H9 (cell line): ENCODE data around the gene GPR34. TPM values are rescaled to one million over a fixed set of nuclear protein-coding genes. Genes with fewer than 3 reads are reported as not detected.

Experiments used
- DNase-seq: peaks from one replicate; pipeline ENCODE4 v3.0.0-alpha.2; 2017
- H2AFZ ChIP-seq: one replicate; pipeline ENCODE4 v1.6.1; 2013; ENCODE audit warnings: mild to moderate bottlenecking, low read length, control low read depth, moderate library complexity
- H2AK5ac ChIP-seq: 2 replicates; pipeline ENCODE4 v1.6.1; 2013; ENCODE audit warnings: low read length, control low read depth, mixed read lengths; ENCODE audit not compliant: insufficient read length
- H2BK120ac ChIP-seq: one replicate; pipeline ENCODE4 v1.6.1; 2013; ENCODE audit warnings: low read depth, mild to moderate bottlenecking, low read length, control low read depth, inconsistent platforms; ENCODE audit not compliant: poor library complexity, severe bottlenecking
- H2BK12ac ChIP-seq: 2 replicates; pipeline ENCODE4 v1.6.1; 2013; ENCODE audit warnings: low read length, control low read depth, mixed read lengths, low read depth; ENCODE audit not compliant: insufficient read length
- H2BK15ac ChIP-seq: 2 replicates; pipeline ENCODE4 v1.6.1; 2013; ENCODE audit warnings: low read depth, low read length, control low read depth
- H2BK20ac ChIP-seq: one replicate; pipeline ENCODE4 v1.6.1; 2013; ENCODE audit warnings: low read depth, mild to moderate bottlenecking, low read length, control low read depth, inconsistent platforms; ENCODE audit not compliant: poor library complexity, severe bottlenecking
- H2BK5ac ChIP-seq: 2 replicates; pipeline ENCODE4 v1.6.1; 2013; ENCODE audit warnings: low read length, control low read depth, mixed read lengths; ENCODE audit not compliant: insufficient read length
- H3K14ac ChIP-seq: 2 replicates; pipeline ENCODE4 v1.6.1; 2013; ENCODE audit warnings: low read length, control low read depth; ENCODE audit not compliant: insufficient read depth
- H3K18ac ChIP-seq: 2 replicates; pipeline ENCODE4 v1.6.1; 2013; ENCODE audit warnings: low read depth, mild to moderate bottlenecking, mixed read lengths, low read length, control low read depth; ENCODE audit not compliant: insufficient read length
- H3K23ac ChIP-seq: 2 replicates; pipeline ENCODE4 v1.6.1; 2013; ENCODE audit warnings: low read length, control low read depth, mixed read lengths, low read depth; ENCODE audit not compliant: insufficient read length
- H3K23me2 ChIP-seq: 2 replicates; pipeline ENCODE4 v1.6.1; 2013; ENCODE audit warnings: low read depth, mild to moderate bottlenecking, mixed read lengths, low read length, control low read depth; ENCODE audit not compliant: insufficient read length, poor library complexity, severe bottlenecking
- H3K27ac ChIP-seq: 2 replicates; pipeline ENCODE4 v1.5.1; 2013; ENCODE audit warnings: low read length, control low read depth, mixed read lengths, low read depth; ENCODE audit not compliant: insufficient read length
- H3K27me3 ChIP-seq: 2 replicates; pipeline ENCODE4 v1.6.1; 2013; ENCODE audit warnings: low read length, control low read depth, inconsistent platforms; ENCODE audit not compliant: insufficient read depth
- H3K4ac ChIP-seq: 2 replicates; pipeline ENCODE4 v1.6.1; 2013; ENCODE audit warnings: low read depth, mild to moderate bottlenecking, control low read depth, inconsistent platforms, low read length, moderate library complexity
- H3K4me1 ChIP-seq: 2 replicates; pipeline ENCODE4 v1.6.1; 2013; ENCODE audit warnings: low read length, control low read depth, inconsistent platforms; ENCODE audit not compliant: insufficient read depth
- H3K4me2 ChIP-seq: 2 replicates; pipeline ENCODE4 v1.6.1; 2013; ENCODE audit warnings: low read length, control low read depth, mixed read lengths; ENCODE audit not compliant: insufficient read length, insufficient read depth
- H3K56ac ChIP-seq: 2 replicates; pipeline ENCODE4 v1.6.1; 2013; ENCODE audit warnings: low read depth, mild to moderate bottlenecking, mixed read lengths, low read length, control low read depth; ENCODE audit not compliant: insufficient read length
- H3K79me1 ChIP-seq: 2 replicates; pipeline ENCODE4 v1.6.1; 2013; ENCODE audit warnings: low read depth, mild to moderate bottlenecking, moderate library complexity, low read length, control low read depth, inconsistent platforms; ENCODE audit not compliant: insufficient read depth, poor library complexity, severe bottlenecking
- H3K79me2 ChIP-seq: 2 replicates; pipeline ENCODE4 v1.6.1; 2013; ENCODE audit warnings: low read length, control low read depth, inconsistent platforms; ENCODE audit not compliant: insufficient read depth
- H3K9ac ChIP-seq: 2 replicates; pipeline ENCODE4 v1.6.1; 2013; ENCODE audit warnings: low read length, control low read depth, mixed read lengths; ENCODE audit not compliant: insufficient read length; ENCODE audit errors: extremely low read depth
- H3K9me3 ChIP-seq: one replicate; pipeline ENCODE4 v1.6.1; 2013; ENCODE audit warnings: low read depth, low read length, inconsistent platforms; ENCODE audit not compliant: control insufficient read depth
- H3T11ph ChIP-seq: one replicate; pipeline ENCODE4 v1.6.1; 2013; ENCODE audit warnings: mild to moderate bottlenecking, low read length, control low read depth, inconsistent platforms
- H4K20me1 ChIP-seq: one replicate; pipeline ENCODE4 v1.6.1; 2013; ENCODE audit not compliant: control insufficient read depth, insufficient read length, insufficient read depth
- H4K5ac ChIP-seq: 2 replicates; pipeline ENCODE4 v1.6.1; 2013; ENCODE audit warnings: low read depth, mild to moderate bottlenecking, mixed read lengths, low read length, control low read depth; ENCODE audit not compliant: insufficient read length
- H4K8ac ChIP-seq: replicated peaks from 2 replicates; pipeline ENCODE4 v1.6.1; 2013; ENCODE audit warnings: low read length, control low read depth, mixed read lengths, low read depth; ENCODE audit not compliant: insufficient read length
- H4K91ac ChIP-seq: 2 replicates; pipeline ENCODE4 v1.6.1; 2013; ENCODE audit warnings: low read depth, mild to moderate bottlenecking, moderate library complexity, mixed read lengths, low read length, control low read depth; ENCODE audit not compliant: insufficient read length
- H3K27ac Mint-ChIP-seq, 3 experiments: 2 replicates in 2 of 3; 3 replicates in 1 of 3; pipeline ENCODE4 v1.8.0; 2020 to 2021; ENCODE audit warnings: mixed read lengths in 3 of 3, mild to moderate bottlenecking in 1 of 3, moderate library complexity in 1 of 3
- H3K27me3 Mint-ChIP-seq: 2 replicates; pipeline ENCODE4 v1.8.0; 2021; ENCODE audit warnings: low read depth, mild to moderate bottlenecking, moderate library complexity, mixed read lengths
- H3K36me3 Mint-ChIP-seq, 3 experiments: 2 replicates in 2 of 3; 3 replicates in 1 of 3; pipeline ENCODE4 v1.8.0; 2020 to 2021; ENCODE audit warnings: low read depth in 3 of 3, mixed read lengths in 3 of 3; ENCODE audit not compliant: insufficient read depth in 1 of 3
- H3K4me1 Mint-ChIP-seq, 2 experiments: 2 replicates each; pipeline ENCODE4 v1.8.0; 2020; ENCODE audit warnings: mixed read lengths in 2 of 2
- H3K4me3 Mint-ChIP-seq, 2 experiments: 2 replicates in 1 of 2; 3 replicates in 1 of 2; pipeline ENCODE4 v1.8.0; 2020 to 2021; ENCODE audit warnings: mild to moderate bottlenecking in 2 of 2, mixed read lengths in 2 of 2, moderate library complexity in 1 of 2
- H3K9me3 Mint-ChIP-seq, 2 experiments: 2 replicates in 1 of 2; 3 replicates in 1 of 2; pipeline ENCODE4 v1.8.0; 2020; ENCODE audit warnings: mild to moderate bottlenecking in 2 of 2, mixed read lengths in 2 of 2, moderate library complexity in 1 of 2
- CTCF ChIP-seq: fragments of 200-600 bp; sonication (generic); conservative IDR thresholded peaks from 3 replicates; pipeline ENCODE4 v1.8.0; 2021; ENCODE audit warnings: antibody characterized with exemption, mild to moderate bottlenecking
- WGBS: extraction: QIAGEN DNeasy Blood & Tissue Kit; methylation state at CpG from one replicate; pipeline ENCODE4 v1.1.7; 2013; ENCODE audit warnings: missing lambda C conversion rate, low lambda C conversion rate, mixed read lengths; ENCODE audit not compliant: insufficient read length; ENCODE audit errors: extremely low coverage; 5-methylcytosine and 5-hydroxymethylcytosine counted together
- total RNA-seq: library from RNA; stranded (reverse); gene quantifications from 2 replicates; pipeline ENCODE4 v1.2.1, GENCODE V29; 2021

The GPR34 gene
- total RNA-seq, 1 experiment from 2014 or later, result not detected

- no peak overlapping the region for H2BK20ac ChIP-seq
- no peak overlapping the region for H3K23ac ChIP-seq
- H3K18ac ChIP-seq, result no peak overlapping the region
- no peaks in the 10 kb centered on the region; the same call in 1 of the 2 replicates for H3K4me1 ChIP-seq
- H3K27ac ChIP-seq, result no peak overlapping the region
- no peak overlapping the region for H3K9ac ChIP-seq
- no peak overlapping the region for H3K56ac ChIP-seq
- no peaks in the 10 kb centered on the region for H3K23me2 ChIP-seq
- no peak for DNase-seq
- H2BK120ac ChIP-seq, result no peak overlapping the region
- H2BK15ac ChIP-seq, result no peak overlapping the region
- no peak for TF ChIP-seq CTCF
- H2BK5ac ChIP-seq, result no peak overlapping the region
- no peak overlapping the region for H2BK12ac ChIP-seq
- H3K27ac Mint-ChIP-seq, result peak overlapping the region in 2 of 3 experiments; percentile 67 to 80; a peak in 5 of 7 replicates
- H3K4me3 Mint-ChIP-seq, result no peak overlapping the region
- no peak overlapping the region for H2AFZ ChIP-seq
- no peak overlapping the region for H4K5ac ChIP-seq
- H3K27me3 Mint-ChIP-seq, result no peaks in the 10 kb centered on the region
- WGBS, result no CpG with 5 or more reads among the region's 2 CpGs
- no peak overlapping the region for H2AK5ac ChIP-seq
- H3K14ac ChIP-seq, result no peak overlapping the region
- H3K79me1 ChIP-seq, result no peaks in the 10 kb centered on the region
- peaks cover 36% of the 10 kb centered on the region in 2 experiments for H3K9me3 Mint-ChIP-seq
- no peak overlapping the region for H4K91ac ChIP-seq
- peaks cover 0 to 4% (median 0%) of the 10 kb centered on the region in 3 experiments; a peak in 1 of 7 replicates for H3K36me3 Mint-ChIP-seq
- H3K4me1 Mint-ChIP-seq, result peaks cover 6 to 10% of the 10 kb centered on the region in 2 experiments; a peak in 3 of 4 replicates
- no peaks in the 10 kb centered on the region for H3K9me3 ChIP-seq
- no peak overlapping the region for H3K4ac ChIP-seq
- no peak overlapping the region for H4K8ac ChIP-seq
- no peaks in the 10 kb centered on the region for H4K20me1 ChIP-seq
- no peak overlapping the region for H3K4me2 ChIP-seq
- H3K79me2 ChIP-seq, result no peaks in the 10 kb centered on the region
- H3K27me3 ChIP-seq, result no peaks in the 10 kb centered on the region
- no peak overlapping the region for H3T11ph ChIP-seq
These were observed 43.5 kb downstream of the GPR34 start for GRCh38 chrX:41732260-41732659.
